ENCODE results near the gene EDEM2.

Gene EDEM2

GRCh38 chr20:35133031-35133430 is 14.1 kb downstream of the EDEM2 start:
- DNase-seq (ENCODE audit: low read depth) = no peak
- TF ChIP-seq CTCF (conservative IDR thresholded peaks at IDR 0.05; ENCODE audit: low read depth, low read length) = no peak

GRCh38 chr20:35131934-35132333 is 15.2 kb downstream of the EDEM2 start:
- no peak overlapping the region for H3K4me3 ChIP-seq (ENCODE audit: low read length)
- no peak for DNase-seq (ENCODE audit: low read depth)
- TF ChIP-seq CTCF (conservative IDR thresholded peaks at IDR 0.05; ENCODE audit: low read depth, low read length) = no peak

More at GRCh38 chr20:35133031-35133430, 14.1 kb downstream of the EDEM2 start:
- no peak overlapping the region for H3K4me3 ChIP-seq (ENCODE audit: low read length)

- no peak for TF ChIP-seq CTCF (conservative IDR thresholded peaks at IDR 0.05; ENCODE audit: low read depth, low read length)
- no peak overlapping the region for H3K4me3 ChIP-seq (ENCODE audit: low read length)
- DNase-seq (ENCODE audit: low read depth) = no peak
These were observed 17.5 kb downstream of the EDEM2 start for GRCh38 chr20:35129647-35130069.

GRCh38 chr20:35125753-35126152 is 21.4 kb downstream of the EDEM2 start:
- no peak for TF ChIP-seq CTCF (conservative IDR thresholded peaks at IDR 0.05; ENCODE audit: low read depth, low read length)
- no peak for DNase-seq (ENCODE audit: low read depth)
- H3K4me3 ChIP-seq (ENCODE audit: low read length) = no peak overlapping the region

- H3K4me3 ChIP-seq (ENCODE audit: low read length) = no peak overlapping the region
- DNase-seq (ENCODE audit: low read depth) = no peak
- TF ChIP-seq CTCF (conservative IDR thresholded peaks at IDR 0.05; ENCODE audit: low read depth, low read length) = no peak
These were observed 24.3 kb downstream of the EDEM2 start for GRCh38 chr20:35122756-35123405.

GRCh38 chr20:35121186-35121585 is 25.9 kb downstream of the EDEM2 start:
- TF ChIP-seq CTCF (conservative IDR thresholded peaks at IDR 0.05; ENCODE audit: low read depth, low read length) = no peak
- DNase-seq (ENCODE audit: low read depth) = no peak
- no peak overlapping the region for H3K4me3 ChIP-seq (ENCODE audit: low read length)

GRCh38 chr20:35120012-35120701 is 27.0 kb downstream of the EDEM2 start:
- DNase-seq (ENCODE audit: low read depth) = no peak
- H3K4me3 ChIP-seq (ENCODE audit: low read length) = no peak overlapping the region
- TF ChIP-seq CTCF (conservative IDR thresholded peaks at IDR 0.05; ENCODE audit: low read depth, low read length) = no peak

All from retinal pigment epithelial cell (primary cell).